ENCODE measurements around the gene WWOX.

The WWOX gene

GRCh38 chr16:78784771-78785170 is 685.3 kb downstream of the WWOX start:
- Histone ChIP-seq H3K79me2 (ENCODE audit: low read length) (no peaks in the 10 kb centered on the region), H3K4me2 (ENCODE audit: low read depth, low read length) (no peak overlapping the region), H3K27ac (ENCODE audit: low read length) (no peak overlapping the region), H3K9me3 (replicated peaks; ENCODE audit: insufficient read depth, low read length) (no peaks in the 10 kb centered on the region), H3K9me2 (replicated peaks; ENCODE audit: insufficient read depth, low read length) (no peaks in the 10 kb centered on the region), H4K20me1 (ENCODE audit: insufficient read depth, low read length) (no peaks in the 10 kb centered on the region), H3K36me3 (replicated peaks; ENCODE audit: insufficient read depth, low read length) (no peaks in the 10 kb centered on the region), H3K4me3 (ENCODE audit: low read length) (no peak overlapping the region), H3K4me1 (ENCODE audit: low read length) (no peaks in the 10 kb centered on the region), H3K9ac (ENCODE audit: low read length) (no peak overlapping the region), H3F3A (ENCODE audit: insufficient read depth, low read length) (no peaks in the 10 kb centered on the region), H3K27me3 (replicated peaks; ENCODE audit: insufficient read depth, low read length) (no peaks in the 10 kb centered on the region), H2AFZ (ENCODE audit: low read length) (no peak overlapping the region)
- DNase-seq, result no peak
- TF ChIP-seq CTCF (IDR thresholded peaks at IDR 0.05; ENCODE audit: low read length) (no peak), EZH2 (optimal IDR thresholded peaks at IDR 0.05; ENCODE audit: low read depth, low read length) (no peak), EZH2phosphoT487 (IDR thresholded peaks at IDR 0.05; ENCODE audit: low read length) (no peak)

- no peak for TF ChIP-seq CTCF (IDR thresholded peaks at IDR 0.05; ENCODE audit: low read length)
- TF ChIP-seq EZH2 (optimal IDR thresholded peaks at IDR 0.05; ENCODE audit: low read depth, low read length), result no peak
- no peaks in the 10 kb centered on the region for H3K27me3 ChIP-seq (replicated peaks; ENCODE audit: insufficient read depth, low read length)
- no peak overlapping the region for H3K9ac ChIP-seq (ENCODE audit: low read length)
- no peaks in the 10 kb centered on the region for H3K4me1 ChIP-seq (ENCODE audit: low read length)
- H4K20me1 ChIP-seq (ENCODE audit: insufficient read depth, low read length), result no peaks in the 10 kb centered on the region
- DNase-seq, result no peak
- no peak overlapping the region for H3K27ac ChIP-seq (ENCODE audit: low read length)
- H3K4me2 ChIP-seq (ENCODE audit: low read depth, low read length), result no peak overlapping the region
- no peaks in the 10 kb centered on the region for H3K9me3 ChIP-seq (replicated peaks; ENCODE audit: insufficient read depth, low read length)
- no peak overlapping the region for H2AFZ ChIP-seq (ENCODE audit: low read length)
- H3K79me2 ChIP-seq (ENCODE audit: low read length), result no peaks in the 10 kb centered on the region
- no peak overlapping the region for H3K4me3 ChIP-seq (ENCODE audit: low read length)
- no peaks in the 10 kb centered on the region for H3K36me3 ChIP-seq (replicated peaks; ENCODE audit: insufficient read depth, low read length)
- H3F3A ChIP-seq (ENCODE audit: insufficient read depth, low read length), result no peaks in the 10 kb centered on the region
- no peaks in the 10 kb centered on the region for H3K9me2 ChIP-seq (replicated peaks; ENCODE audit: insufficient read depth, low read length)
Observed at GRCh38 chr16:78785218-78785617, 685.8 kb downstream of the WWOX start.

GRCh38 chr16:78786635-78787034 is 687.2 kb downstream of the WWOX start:
- no peak overlapping the region for H3K27ac ChIP-seq (ENCODE audit: low read length)
- H4K20me1 ChIP-seq (ENCODE audit: insufficient read depth, low read length), result no peaks in the 10 kb centered on the region
- no peak overlapping the region for H3K4me2 ChIP-seq (ENCODE audit: low read depth, low read length)
- no peaks in the 10 kb centered on the region for H3K4me1 ChIP-seq (ENCODE audit: low read length)
- no peaks in the 10 kb centered on the region for H3K79me2 ChIP-seq (ENCODE audit: low read length)
- H3K9ac ChIP-seq (ENCODE audit: low read length), result no peak overlapping the region
- no peaks in the 10 kb centered on the region for H3F3A ChIP-seq (ENCODE audit: insufficient read depth, low read length)
- TF ChIP-seq EZH2 (optimal IDR thresholded peaks at IDR 0.05; ENCODE audit: low read depth, low read length) (no peak), EZH2phosphoT487 (IDR thresholded peaks at IDR 0.05; ENCODE audit: low read length) (no peak), CTCF (IDR thresholded peaks at IDR 0.05; ENCODE audit: low read length) (no peak)
- H3K9me3 ChIP-seq (replicated peaks; ENCODE audit: insufficient read depth, low read length), result no peaks in the 10 kb centered on the region
- H3K36me3 ChIP-seq (replicated peaks; ENCODE audit: insufficient read depth, low read length), result no peaks in the 10 kb centered on the region
- H3K27me3 ChIP-seq (replicated peaks; ENCODE audit: insufficient read depth, low read length), result no peaks in the 10 kb centered on the region
- H2AFZ ChIP-seq (ENCODE audit: low read length), result no peak overlapping the region
- H3K9me2 ChIP-seq (replicated peaks; ENCODE audit: insufficient read depth, low read length), result no peaks in the 10 kb centered on the region
- H3K4me3 ChIP-seq (ENCODE audit: low read length), result no peak overlapping the region
- no peak for DNase-seq

All from MM.1S (cell line).